Glomerular visceral epithelial cell (primary cell): ENCODE data around the gene ZBED5.
"Not testable (repeated sequence)": the region's sequence is repeated elsewhere in the genome, so short reads cannot be mapped to it uniquely, and the experiment has no call there.

Source experiments
- DNase-seq: peaks from one replicate; pipeline ENCODE4 v3.0.0-alpha.2; 2016; ENCODE audit errors: extremely low spot score

Gene ZBED5

GRCh38 chr11:10857709-10858438 is at the start of gene ZBED5:
ZBED5 (minus strand) TSS chr11:10858053; CDS start chr11:10854945, 3,108 bp downstream.
- peak; percentile 96 for DNase-seq

- DNase-seq: peak; percentile 42
Measured at GRCh38 chr11:10906521-10906920, 48.7 kb upstream of the ZBED5 start.

GRCh38 chr11:10902301-10903063 is 44.6 kb upstream of the ZBED5 start:
- DNase-seq: no peak

- no peak for DNase-seq
Measured at GRCh38 chr11:10900681-10901415, 43.0 kb upstream of the ZBED5 start.

GRCh38 chr11:10899121-10899830 is 41.4 kb upstream of the ZBED5 start:
- DNase-seq: no peak

- no peak for DNase-seq
Measured at GRCh38 chr11:10898763-10899025, 40.8 kb upstream of the ZBED5 start.

- no peak for DNase-seq
Measured at GRCh38 chr11:10898003-10898762, 40.3 kb upstream of the ZBED5 start.

- DNase-seq: no peak
Measured at GRCh38 chr11:10897150-10897549, 39.3 kb upstream of the ZBED5 start.

GRCh38 chr11:10896493-10896892 is 38.6 kb upstream of the ZBED5 start:
- no peak for DNase-seq

- no peak for DNase-seq
Measured at GRCh38 chr11:10895285-10895684, 37.4 kb upstream of the ZBED5 start.

GRCh38 chr11:10894666-10895065 is 36.8 kb upstream of the ZBED5 start:
- no peak for DNase-seq

- DNase-seq: peak; percentile 68
Measured at GRCh38 chr11:10893714-10894151, 35.9 kb upstream of the ZBED5 start.

- DNase-seq: no peak
Measured at GRCh38 chr11:10892250-10892649, 34.4 kb upstream of the ZBED5 start.

GRCh38 chr11:10891151-10891720 is 33.4 kb upstream of the ZBED5 start:
- no peak for DNase-seq

GRCh38 chr11:10890083-10890482 is 32.2 kb upstream of the ZBED5 start:
- not testable (repeated sequence) for DNase-seq

- DNase-seq: no peak
Measured at GRCh38 chr11:10887307-10887706, 29.5 kb upstream of the ZBED5 start.

- no peak for DNase-seq
Measured at GRCh38 chr11:10886652-10887250, 28.9 kb upstream of the ZBED5 start.

GRCh38 chr11:10885703-10886363 is 28.0 kb upstream of the ZBED5 start:
- DNase-seq: no peak

- DNase-seq: peak; percentile 16
Measured at GRCh38 chr11:10884292-10884691, 26.4 kb upstream of the ZBED5 start.

GRCh38 chr11:10881892-10882291 is 24.0 kb upstream of the ZBED5 start:
- no peak for DNase-seq
